AG09309 (cell line): Measurements from ENCODE around the gene BATF3.
"Not testable (repeated sequence)": the region's sequence is repeated elsewhere in the genome, so short reads cannot be mapped to it uniquely, and the experiment has no call there.

Source experiments
- DNase-seq: peaks from one replicate; pipeline ENCODE4 v3.0.0-alpha.2; 2010; ENCODE audit warnings: low read depth
- H3K4me3 ChIP-seq: 2 replicates; pipeline ENCODE4 v1.5.1; 2011; ENCODE audit warnings: mild to moderate bottlenecking, low read depth, low read length, moderate library complexity; ENCODE audit not compliant: control insufficient read depth
- CTCF ChIP-seq: IDR thresholded peaks from 2 replicates; pipeline ENCODE4 v1.5.1; 2011; ENCODE audit warnings: mild to moderate bottlenecking, low read depth, low read length, inconsistent platforms; ENCODE audit not compliant: insufficient read depth, control insufficient read depth; ENCODE audit errors: missing control alignments

Gene BATF3

DNA sequence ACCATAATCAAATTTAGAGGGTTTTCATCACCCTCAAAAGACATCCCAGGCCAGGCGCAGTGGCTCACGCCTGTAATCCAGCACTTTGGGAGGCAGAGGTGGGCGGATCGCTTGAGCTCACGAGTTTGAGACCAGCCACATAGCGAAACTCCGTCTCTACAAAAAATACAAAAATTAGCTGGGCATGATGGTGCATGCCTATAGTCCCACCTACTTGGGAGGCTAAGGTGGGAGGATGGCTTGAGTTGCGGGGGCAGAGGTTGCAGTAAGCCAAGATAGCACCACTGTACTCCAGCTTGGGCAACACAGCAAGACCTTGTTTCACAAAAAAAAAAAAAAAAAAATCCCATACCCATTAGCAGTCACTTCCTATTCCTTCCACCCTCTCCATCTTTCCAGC is 33.5 kb upstream of the BATF3 start:
- TF ChIP-seq CTCF: no peak
- H3K4me3 ChIP-seq: no peak overlapping the region
- DNase-seq: no peak

GRCh38 chr1:212731630-212732029 is 32.0 kb upstream of the BATF3 start:
- DNase-seq: no peak
- no peak overlapping the region for H3K4me3 ChIP-seq
- TF ChIP-seq CTCF: no peak

DNA sequence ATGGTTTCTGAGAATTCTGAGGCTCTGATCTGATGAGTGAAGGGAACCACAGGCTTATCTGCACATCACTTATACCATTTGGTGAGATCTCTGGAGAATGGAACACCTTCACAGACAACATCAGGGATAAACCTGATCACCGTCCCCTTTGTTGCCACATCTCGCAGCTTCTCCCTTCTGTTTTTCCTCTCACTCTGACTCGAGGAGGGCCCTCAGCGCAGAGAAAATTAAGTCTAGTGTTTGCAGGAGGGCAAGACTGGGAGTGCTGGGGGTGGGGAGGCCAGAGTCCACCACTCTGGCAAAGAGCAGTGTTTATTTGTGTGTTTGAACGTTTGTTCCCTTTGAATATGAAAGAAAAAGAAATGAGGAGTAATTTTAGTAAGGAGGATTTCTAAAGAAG is 29.0 kb upstream of the BATF3 start:
- DNase-seq: no peak
- H3K4me3 ChIP-seq: no peak overlapping the region
- no peak for TF ChIP-seq CTCF

DNA sequence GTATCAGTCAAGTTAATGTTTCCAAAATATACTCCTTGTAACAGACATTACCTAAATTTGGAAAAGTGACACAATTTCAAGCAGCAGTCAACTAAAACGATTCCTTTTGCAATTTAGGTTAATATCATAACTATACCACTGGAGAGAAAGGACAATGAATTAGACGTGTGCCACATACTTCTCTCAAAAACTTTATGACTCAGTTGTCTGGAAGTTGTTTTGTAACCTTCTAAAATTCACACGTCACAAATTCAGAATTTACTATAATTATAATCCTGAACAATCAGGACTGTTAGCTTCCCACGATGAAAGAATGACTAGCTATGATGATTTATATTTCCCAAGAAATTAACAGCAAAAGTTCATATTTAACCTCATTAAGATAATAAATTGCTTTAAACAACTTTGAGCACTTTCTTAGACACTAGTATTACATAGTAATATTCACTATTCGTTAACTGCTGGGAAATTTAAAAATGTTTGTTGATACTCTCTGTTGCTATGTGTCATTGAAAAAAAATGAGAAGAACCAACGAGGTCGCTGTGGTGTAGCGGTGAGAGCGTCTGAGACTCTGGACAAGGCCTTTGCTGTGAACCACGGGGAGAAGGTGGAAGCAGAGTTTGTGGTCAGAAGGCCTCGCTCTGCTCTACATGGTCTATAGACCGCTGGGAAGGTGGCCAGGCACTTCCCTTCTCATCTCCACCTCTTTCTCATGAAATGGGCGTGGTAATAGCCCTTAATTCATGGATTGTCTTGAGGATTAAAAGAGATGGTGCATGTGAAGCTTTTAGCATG is 27.9 kb upstream of the BATF3 start:
- no peak overlapping the region for H3K4me3 ChIP-seq
- no peak for TF ChIP-seq CTCF
- DNase-seq: peak; percentile 65

GRCh38 chr1:212724679-212725078 is 25.0 kb upstream of the BATF3 start:
- H3K4me3 ChIP-seq, DNase-seq: not testable (repeated sequence)

- no peak for DNase-seq
- no peak for TF ChIP-seq CTCF
- no peak overlapping the region for H3K4me3 ChIP-seq
These were observed 22.8 kb upstream of the BATF3 start for GRCh38 chr1:212722270-212722957.
